OCI-LY1 (cell line): Measurements from ENCODE around the gene ENDOD1.

Experiments
- H2AFZ ChIP-seq: fragments of 200-600 bp; sonication (generic), shearing (Covaris generic); 2 replicates; pipeline ENCODE4 v1.6.0; 2014; ENCODE audit warnings: antibody characterized with exemption, mild to moderate bottlenecking, low read length
- H3F3A ChIP-seq: fragments of 200-600 bp; sonication (generic), shearing (Covaris generic); 2 replicates; pipeline ENCODE4 v1.6.0; 2014; ENCODE audit warnings: mild to moderate bottlenecking, antibody characterized with exemption, low read length, moderate library complexity; ENCODE audit not compliant: insufficient read depth
- H3K27ac ChIP-seq: fragments of 200-600 bp; sonication (generic); 2 replicates; pipeline ENCODE4 v1.5.1; 2014; ENCODE audit warnings: low read length, mixed run types, mild to moderate bottlenecking, low read depth; ENCODE audit not compliant: poor library complexity, severe bottlenecking
- H3K27me3 ChIP-seq: fragments of 200-600 bp; sonication (generic); 2 replicates; pipeline ENCODE4 v1.6.0; 2014; ENCODE audit warnings: antibody characterized with exemption, mild to moderate bottlenecking, low read length, moderate library complexity; ENCODE audit not compliant: insufficient read depth
- H3K36me3 ChIP-seq: fragments of 200-600 bp; sonication (generic); 2 replicates; pipeline ENCODE4 v1.6.1; 2014; ENCODE audit warnings: mild to moderate bottlenecking, antibody characterized with exemption, low read length, moderate library complexity, mixed read lengths; ENCODE audit not compliant: insufficient read depth
- H3K4me1 ChIP-seq: fragments of 200-600 bp; sonication (generic); 2 replicates; pipeline ENCODE4 v1.5.1; 2014; ENCODE audit warnings: mild to moderate bottlenecking, low read length, moderate library complexity; ENCODE audit not compliant: insufficient read depth, severe bottlenecking
- H3K4me2 ChIP-seq: fragments of 200-600 bp; sonication (generic), shearing (Covaris generic); 2 replicates; pipeline ENCODE4 v1.6.1; 2014; ENCODE audit warnings: low read length
- H3K4me3 ChIP-seq: fragments of 200-600 bp; sonication (generic); 2 replicates; pipeline ENCODE4 v1.5.1; 2014; ENCODE audit warnings: low read length, low read depth, mild to moderate bottlenecking, mixed read lengths; ENCODE audit not compliant: poor library complexity, severe bottlenecking
- H3K79me2 ChIP-seq: fragments of 200-600 bp; shearing (Covaris generic); 2 replicates; pipeline ENCODE4 v1.6.1; 2016; ENCODE audit warnings: mixed run types, low read length, mixed read lengths; ENCODE audit not compliant: insufficient read depth
- H3K9ac ChIP-seq: fragments of 200-600 bp; sonication (generic), shearing (Covaris generic); 2 replicates; pipeline ENCODE4 v1.6.1; 2014; ENCODE audit warnings: mild to moderate bottlenecking, low read length, mixed read lengths
- H3K9me2 ChIP-seq: fragments of 200-600 bp; sonication (generic), shearing (Covaris generic); 2 replicates; pipeline ENCODE4 v1.6.1; 2014; ENCODE audit warnings: low read depth, mild to moderate bottlenecking, low read length, mixed read lengths
- H3K9me3 ChIP-seq: fragments of 200-600 bp; shearing (Covaris generic); 2 replicates; pipeline ENCODE4 v1.6.1; 2014; ENCODE audit warnings: low read length, mixed read lengths
- H4K20me1 ChIP-seq: fragments of 200-600 bp; sonication (generic), shearing (Covaris generic); 2 replicates; pipeline ENCODE4 v1.6.0; 2016; ENCODE audit warnings: mild to moderate bottlenecking, low read length; ENCODE audit not compliant: insufficient read depth
- CTCF ChIP-seq: fragments of 200-600 bp; sonication (generic), shearing (Covaris generic); IDR thresholded peaks from 2 replicates; pipeline ENCODE4 v1.5.1; 2017; ENCODE audit warnings: mild to moderate bottlenecking, antibody characterized with exemption, low read length, moderate library complexity, mixed read lengths
- EZH2 ChIP-seq: fragments of 200-600 bp; sonication (generic), shearing (Covaris generic); IDR thresholded peaks from 2 replicates; pipeline ENCODE4 v1.8.0; 2017; ENCODE audit warnings: borderline replicate concordance, mixed run types, mild to moderate bottlenecking, antibody characterized with exemption, low read length, moderate library complexity, mixed read lengths

The ENDOD1 gene

GRCh38 chr11:95070471-95070870, 19.2 kb upstream of the ENDOD1 start:
- H3F3A ChIP-seq = no peaks in the 10 kb centered on the region
- H4K20me1 ChIP-seq = no peaks in the 10 kb centered on the region
- no peak overlapping the region for H3K9ac ChIP-seq
- H3K4me2 ChIP-seq = no peak overlapping the region
- no peak overlapping the region for H3K4me3 ChIP-seq
- no peaks in the 10 kb centered on the region for H3K9me3 ChIP-seq
- no peak overlapping the region for H3K27ac ChIP-seq
- H3K36me3 ChIP-seq = no peaks in the 10 kb centered on the region
- H3K4me1 ChIP-seq = peaks cover 17% of the 10 kb centered on the region
- H3K27me3 ChIP-seq = no peaks in the 10 kb centered on the region
- no peaks in the 10 kb centered on the region for H3K9me2 ChIP-seq
- no peak overlapping the region for H2AFZ ChIP-seq
- no peaks in the 10 kb centered on the region for H3K79me2 ChIP-seq
- TF ChIP-seq EZH2 (no peak), CTCF (no peak)

GRCh38 chr11:95072948-95073347, 16.7 kb upstream of the ENDOD1 start:
- no peak overlapping the region for H3K27ac ChIP-seq
- H4K20me1 ChIP-seq = no peaks in the 10 kb centered on the region
- H2AFZ ChIP-seq = no peak overlapping the region
- no peaks in the 10 kb centered on the region for H3F3A ChIP-seq
- peaks cover 12% of the 10 kb centered on the region for H3K4me1 ChIP-seq
- no peaks in the 10 kb centered on the region for H3K9me3 ChIP-seq
- no peaks in the 10 kb centered on the region for H3K9me2 ChIP-seq
- no peak overlapping the region for H3K4me3 ChIP-seq
- no peaks in the 10 kb centered on the region for H3K36me3 ChIP-seq
- no peak overlapping the region for H3K4me2 ChIP-seq
- no peak overlapping the region for H3K9ac ChIP-seq
- TF ChIP-seq EZH2 (no peak), CTCF (no peak)
- no peaks in the 10 kb centered on the region for H3K79me2 ChIP-seq
- H3K27me3 ChIP-seq = no peaks in the 10 kb centered on the region

- Histone ChIP-seq H3K36me3 (no peaks in the 10 kb centered on the region), H3K27me3 (no peaks in the 10 kb centered on the region)
Observed at GRCh38 chr11:95074792-95075563, 14.7 kb upstream of the ENDOD1 start.

More at GRCh38 chr11:95074792-95075563, 14.7 kb upstream of the ENDOD1 start:
- Histone ChIP-seq H4K20me1 (no peaks in the 10 kb centered on the region), H3K4me1 (no peaks in the 10 kb centered on the region), H3K79me2 (no peaks in the 10 kb centered on the region), H2AFZ (no peak overlapping the region), H3K27ac (no peak overlapping the region), H3F3A (no peaks in the 10 kb centered on the region), H3K4me2 (no peak overlapping the region), H3K9ac (no peak overlapping the region), H3K4me3 (no peak overlapping the region), H3K9me2 (no peaks in the 10 kb centered on the region), H3K9me3 (no peaks in the 10 kb centered on the region)
- no peak for TF ChIP-seq CTCF
- TF ChIP-seq EZH2 = no peak
